Neural crest cell (in vitro differentiated cells): ENCODE results near the gene A1CF. TPM values are rescaled to one million over a fixed set of nuclear protein-coding genes. Genes with fewer than 3 reads are reported as not detected.

ENCODE experiments used
- DNase-seq: peaks from one replicate; pipeline ENCODE4 v3.0.0; 2021; ENCODE audit warnings: low read depth, mixed read lengths, low spot score
- H3K27ac Mint-ChIP-seq: one replicate; pipeline ENCODE4 v1.8.0; 2021; ENCODE audit warnings: mild to moderate bottlenecking, mixed read lengths; ENCODE audit not compliant: unreplicated experiment
- H3K27me3 Mint-ChIP-seq: 2 replicates; pipeline ENCODE4 v1.8.0; 2021; ENCODE audit warnings: low read depth, mild to moderate bottlenecking, mixed read lengths
- H3K36me3 Mint-ChIP-seq: 2 replicates; pipeline ENCODE4 v1.8.0; 2021; ENCODE audit warnings: low read depth, mild to moderate bottlenecking, mixed read lengths
- H3K4me1 Mint-ChIP-seq: 2 replicates; pipeline ENCODE4 v1.8.0; 2021; ENCODE audit warnings: mixed read lengths
- H3K4me3 Mint-ChIP-seq: one replicate; pipeline ENCODE4 v1.8.0; 2021; ENCODE audit warnings: mild to moderate bottlenecking, mixed read lengths
- H3K9me3 Mint-ChIP-seq: 2 replicates; pipeline ENCODE4 v1.8.0; 2021; ENCODE audit warnings: mixed read lengths
- CTCF ChIP-seq: fragments of 200-600 bp; sonication (generic); conservative IDR thresholded peaks from 2 replicates; pipeline ENCODE4 v1.5.0; 2021; ENCODE audit warnings: antibody characterized with exemption, mild to moderate bottlenecking
- total RNA-seq: library from RNA; stranded (reverse); gene quantifications from 2 replicates; pipeline ENCODE4 v1.2.1, GENCODE V29; 2021

The A1CF gene
- total RNA-seq, 1 donor from 2014 or later: not detected

- no peak overlapping the region for H3K4me3 Mint-ChIP-seq
- TF ChIP-seq CTCF: no peak
- H3K27ac Mint-ChIP-seq: no peak overlapping the region
- peaks cover 8% of the 10 kb centered on the region for H3K27me3 Mint-ChIP-seq
- H3K9me3 Mint-ChIP-seq: no peaks in the 10 kb centered on the region
- no peaks in the 10 kb centered on the region for H3K4me1 Mint-ChIP-seq
- no peaks in the 10 kb centered on the region for H3K36me3 Mint-ChIP-seq
- no peak for DNase-seq
These were observed 9.0 kb downstream of the A1CF start for GRCh38 chr10:50876429-50876828.

- no peak overlapping the region for H3K27ac Mint-ChIP-seq
- H3K27me3 Mint-ChIP-seq: peaks cover 10% of the 10 kb centered on the region
- no peak overlapping the region for H3K4me3 Mint-ChIP-seq
- H3K36me3 Mint-ChIP-seq: no peaks in the 10 kb centered on the region
- no peak for TF ChIP-seq CTCF
- H3K9me3 Mint-ChIP-seq: no peaks in the 10 kb centered on the region
- no peak for DNase-seq
- H3K4me1 Mint-ChIP-seq: no peaks in the 10 kb centered on the region
These were observed 10.7 kb downstream of the A1CF start for GRCh38 chr10:50874723-50875122.

GRCh38 chr10:50866317-50866716, 19.1 kb downstream of the A1CF start:
- TF ChIP-seq CTCF: no peak
- Mint-ChIP-seq H3K27ac (no peak overlapping the region), H3K4me3 (no peak overlapping the region), H3K36me3 (no peaks in the 10 kb centered on the region), H3K27me3 (peaks cover 19% of the 10 kb centered on the region), H3K9me3 (no peaks in the 10 kb centered on the region), H3K4me1 (no peaks in the 10 kb centered on the region)
- DNase-seq: no peak

GRCh38 chr10:50862719-50863118, 22.7 kb downstream of the A1CF start:
- no peak overlapping the region for H3K4me3 Mint-ChIP-seq
- H3K9me3 Mint-ChIP-seq: no peaks in the 10 kb centered on the region
- H3K36me3 Mint-ChIP-seq: no peaks in the 10 kb centered on the region
- no peak for TF ChIP-seq CTCF
- peaks cover 14% of the 10 kb centered on the region for H3K27me3 Mint-ChIP-seq
- no peak overlapping the region for H3K27ac Mint-ChIP-seq
- H3K4me1 Mint-ChIP-seq: no peaks in the 10 kb centered on the region
- DNase-seq: no peak

GRCh38 chr10:50861370-50861769, 24.1 kb downstream of the A1CF start:
- H3K27ac Mint-ChIP-seq: no peak overlapping the region
- H3K9me3 Mint-ChIP-seq: no peaks in the 10 kb centered on the region
- no peak for DNase-seq
- no peak for TF ChIP-seq CTCF
- H3K4me1 Mint-ChIP-seq: no peaks in the 10 kb centered on the region
- H3K36me3 Mint-ChIP-seq: no peaks in the 10 kb centered on the region
- H3K4me3 Mint-ChIP-seq: no peak overlapping the region
- H3K27me3 Mint-ChIP-seq: peaks cover 7% of the 10 kb centered on the region

- DNase-seq: no peak
- H3K36me3 Mint-ChIP-seq: no peaks in the 10 kb centered on the region
These were observed 27.8 kb downstream of the A1CF start for GRCh38 chr10:50857579-50857978.

More at GRCh38 chr10:50857579-50857978, 27.8 kb downstream of the A1CF start:
- TF ChIP-seq CTCF: no peak
- H3K27ac Mint-ChIP-seq: no peak overlapping the region
- no peaks in the 10 kb centered on the region for H3K9me3 Mint-ChIP-seq
- H3K27me3 Mint-ChIP-seq: no peaks in the 10 kb centered on the region
- H3K4me1 Mint-ChIP-seq: no peaks in the 10 kb centered on the region
- no peak overlapping the region for H3K4me3 Mint-ChIP-seq
